ENCODE data around the gene FNDC7. TPM values are rescaled to one million over a fixed set of nuclear protein-coding genes. Genes with fewer than 3 reads are reported as not detected.

The FNDC7 gene
- total and polyA plus RNA-seq, 9 of the 15 experiments (the other 6 are each of a cell fraction or from before 2014, with no cell fraction given), result not detected

GRCh38 chr1:108708691-108709660, 3.7 kb upstream of the FNDC7 start:
- no TSS peak for BruUV-seq (replicated peaks)
- H3K9me3 ChIP-seq (replicated peaks; ENCODE audit: control insufficient read depth, insufficient read depth, low read depth, low read length), result no peaks in the 10 kb centered on the region
- DNase-seq (ENCODE audit: extremely low read depth in 1 of 4, low spot score in 3 of 4), result peak in 3 of 4 experiments; percentile 29 to 80 (median 59)
- peak; percentile 87 for FAIRE-seq
- no peak overlapping the region for H3K27ac ChIP-seq (ENCODE audit: extremely low read depth, low read depth, low read length)
- no peaks in the 10 kb centered on the region for H3K36me3 ChIP-seq (ENCODE audit: control insufficient read depth, insufficient read depth, low read length)
- no peaks in the 10 kb centered on the region for H3K4me1 ChIP-seq (replicated peaks in 1 of 2; ENCODE audit: control insufficient read depth in 2 of 2, insufficient read depth in 2 of 2, low read length in 2 of 2)
- H3K9me1 ChIP-seq (ENCODE audit: control insufficient read depth, insufficient read depth, low read length), result no peaks in the 10 kb centered on the region
- in situ Hi-C loops (cut with MboI), result no loop called here
- 19% methylated on average over 7 of the region's 7 CpGs for WGBS (ENCODE audit: insufficient coverage, low coverage, missing lambda C conversion rate)
- intact Hi-C loops (cut with micrococcal nuclease), result loop anchor here (2.0 to 5.0 kb wide), 3 partner anchors 64 to 196 kb away; partner anchors contain the start of gene EEIG2
- H3K79me2 ChIP-seq (ENCODE audit: control insufficient read depth, insufficient read depth, low read length), result no peaks in the 10 kb centered on the region
- H3K27me3 ChIP-seq (ENCODE audit: control insufficient read depth in 2 of 2, insufficient read depth in 2 of 2, low read length in 2 of 2), result peaks cover 0 to 3% of the 10 kb centered on the region in 2 experiments; a peak in 1 of 5 replicates
- H3K4me3 ChIP-seq, result no peak overlapping the region
- ATAC-seq, result peak; percentile 91
- no peaks in the 10 kb centered on the region for H4K20me1 ChIP-seq (replicated peaks; ENCODE audit: control insufficient read depth, insufficient read depth, low read length)
- no peak overlapping the region for H3K9ac ChIP-seq (ENCODE audit: insufficient read depth in 1 of 2, low read depth in 2 of 2, low read length in 2 of 2)
- POLR2A ChIA-PET, result interaction anchor here (1.0 to 1.7 kb wide), 2 partner anchors 11 to 18 kb away, joined by 3 to 9 read pairs; partner anchors contain the start of gene PRPF38B
- peak overlapping the region; percentile 23; the same call in 1 of the 2 replicates for H2AFZ ChIP-seq (ENCODE audit: low read depth, low read length)
- no peak overlapping the region for H3K4me2 ChIP-seq (ENCODE audit: insufficient read depth, low read length)
- CTCF ChIA-PET (ENCODE audit: low intra/inter-chr PET ratio), result interaction anchor here (0.6 kb wide), 1 partner anchor 898 kb away, joined by 3 read pairs; no protein-coding TSS in a partner anchor
- TF ChIP-seq CTCFL (IDR thresholded peaks at IDR 0.05; ENCODE audit: borderline replicate concordance, insufficient read depth, low read depth, low read length, poor library complexity, severe bottlenecking), result peak; percentile 90
- no peak for TF ChIP-seq SETDB1 (IDR thresholded peaks at IDR 0.05; ENCODE audit: low read length)
- TF ChIP-seq RCOR1 (IDR thresholded peaks at IDR 0.05; ENCODE audit: borderline replicate concordance in 1 of 2, low read depth in 2 of 2, low read length in 2 of 2), result peak in 1 of 2 experiments; percentile 51; a peak in 1 of 4 replicates
- TF ChIP-seq, protein P1, sequence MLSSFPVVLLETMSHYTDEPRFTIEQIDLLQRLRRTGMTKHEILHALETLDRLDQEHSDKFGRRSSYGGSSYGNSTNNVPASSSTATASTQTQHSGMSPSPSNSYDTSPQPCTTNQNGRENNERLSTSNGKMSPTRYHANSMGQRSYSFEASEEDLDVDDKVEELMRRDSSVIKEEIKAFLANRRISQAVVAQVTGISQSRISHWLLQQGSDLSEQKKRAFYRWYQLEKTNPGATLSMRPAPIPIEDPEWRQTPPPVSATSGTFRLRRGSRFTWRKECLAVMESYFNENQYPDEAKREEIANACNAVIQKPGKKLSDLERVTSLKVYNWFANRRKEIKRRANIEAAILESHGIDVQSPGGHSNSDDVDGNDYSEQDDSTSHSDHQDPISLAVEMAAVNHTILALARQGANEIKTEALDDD (IDR thresholded peaks at IDR 0.05), result 0 out of 2 replicates have a peak, but pooled peaks have one; percentile 32
- no peak for TF ChIP-seq NKRF (IDR thresholded peaks at IDR 0.05; ENCODE audit: borderline replicate concordance)
- TF ChIP-seq GATA2 (CRISPR knock-in tag; IDR thresholded peaks at IDR 0.05), result 0 out of 2 replicates have a peak, but pooled peaks have one; percentile 19
- TF ChIP-seq DEAF1 (CRISPR knock-in tag; IDR thresholded peaks at IDR 0.05), result peak; percentile 41; the same call in 1 of the 2 replicates
- TF ChIP-seq, protein P2, sequence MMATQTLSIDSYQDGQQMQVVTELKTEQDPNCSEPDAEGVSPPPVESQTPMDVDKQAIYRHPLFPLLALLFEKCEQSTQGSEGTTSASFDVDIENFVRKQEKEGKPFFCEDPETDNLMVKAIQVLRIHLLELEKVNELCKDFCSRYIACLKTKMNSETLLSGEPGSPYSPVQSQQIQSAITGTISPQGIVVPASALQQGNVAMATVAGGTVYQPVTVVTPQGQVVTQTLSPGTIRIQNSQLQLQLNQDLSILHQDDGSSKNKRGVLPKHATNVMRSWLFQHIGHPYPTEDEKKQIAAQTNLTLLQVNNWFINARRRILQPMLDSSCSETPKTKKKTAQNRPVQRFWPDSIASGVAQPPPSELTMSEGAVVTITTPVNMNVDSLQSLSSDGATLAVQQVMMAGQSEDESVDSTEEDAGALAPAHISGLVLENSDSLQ (IDR thresholded peaks at IDR 0.05), result peak; percentile 65; the same call in 1 of the 2 replicates
- peak in 1 of 2 experiments; percentile 42; a peak in 1 of 3 replicates for TF ChIP-seq CBX3 (IDR thresholded peaks at IDR 0.05; ENCODE audit: borderline replicate concordance in 1 of 2, low read length in 2 of 2)
